ENCODE measurements around the gene SETBP1.

SETBP1 gene

DNA sequence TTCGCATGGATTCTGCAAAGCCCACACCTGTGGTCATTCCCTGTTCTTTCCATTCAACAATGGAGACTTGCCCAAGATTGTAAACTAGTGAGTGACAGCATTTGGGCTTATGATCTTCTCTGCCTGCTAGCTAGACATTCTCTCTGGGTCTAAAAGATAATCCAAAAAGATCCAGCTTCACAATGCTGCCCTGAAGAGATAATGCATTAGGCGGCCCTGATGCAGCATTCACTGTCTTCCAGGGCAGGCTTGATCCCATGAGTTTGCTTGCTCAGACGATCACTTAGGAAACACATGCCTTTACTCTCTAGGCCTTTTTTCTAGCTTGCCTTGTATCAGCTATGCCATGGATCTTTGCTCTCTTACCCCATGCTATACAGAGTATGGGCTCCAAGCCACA, 196.1 kb downstream of the SETBP1 start:
- DNase-seq (ENCODE audit: low spot score) = no peak

DNA sequence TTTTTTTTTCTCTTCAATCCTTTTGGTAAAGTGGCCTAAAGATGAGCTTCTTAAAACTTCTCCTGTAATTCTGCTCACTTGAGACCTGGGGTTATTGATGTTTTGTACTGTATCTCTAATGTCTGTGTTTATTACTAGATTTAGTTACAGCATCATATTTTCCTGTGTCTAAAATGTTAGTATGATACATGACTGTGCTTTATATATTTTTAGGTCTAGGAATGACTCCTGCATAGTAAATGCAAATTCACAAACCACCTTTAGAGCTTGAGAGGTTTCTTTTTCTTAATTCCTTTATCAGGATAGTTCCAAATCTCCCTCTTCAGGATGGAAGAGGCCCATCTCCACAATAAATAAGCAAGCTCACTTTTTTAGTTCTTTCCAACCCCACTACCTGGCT, 197.6 kb downstream of the SETBP1 start:
- no peak for DNase-seq (ENCODE audit: low spot score)

DNA sequence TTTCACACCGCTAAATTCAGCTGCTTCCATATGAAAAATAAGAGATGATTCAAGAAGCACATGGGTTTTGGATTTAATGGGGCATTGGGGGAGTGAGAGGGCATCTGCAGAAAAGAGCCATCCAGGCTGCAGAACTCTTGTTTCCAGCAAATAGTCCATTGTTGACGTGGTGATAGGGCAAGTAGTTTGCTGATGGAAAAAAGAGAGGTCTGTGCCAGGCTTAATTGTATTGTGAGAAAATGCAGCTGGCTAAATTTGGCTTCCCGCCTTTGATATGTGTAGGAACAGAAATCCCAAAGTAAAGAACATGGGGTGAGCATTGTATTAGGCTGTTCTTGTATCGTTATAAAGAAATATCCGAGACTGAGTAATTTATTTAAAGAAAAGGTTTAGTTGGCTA, 199.5 kb downstream of the SETBP1 start:
- DNase-seq (ENCODE audit: low spot score) = no peak

DNA sequence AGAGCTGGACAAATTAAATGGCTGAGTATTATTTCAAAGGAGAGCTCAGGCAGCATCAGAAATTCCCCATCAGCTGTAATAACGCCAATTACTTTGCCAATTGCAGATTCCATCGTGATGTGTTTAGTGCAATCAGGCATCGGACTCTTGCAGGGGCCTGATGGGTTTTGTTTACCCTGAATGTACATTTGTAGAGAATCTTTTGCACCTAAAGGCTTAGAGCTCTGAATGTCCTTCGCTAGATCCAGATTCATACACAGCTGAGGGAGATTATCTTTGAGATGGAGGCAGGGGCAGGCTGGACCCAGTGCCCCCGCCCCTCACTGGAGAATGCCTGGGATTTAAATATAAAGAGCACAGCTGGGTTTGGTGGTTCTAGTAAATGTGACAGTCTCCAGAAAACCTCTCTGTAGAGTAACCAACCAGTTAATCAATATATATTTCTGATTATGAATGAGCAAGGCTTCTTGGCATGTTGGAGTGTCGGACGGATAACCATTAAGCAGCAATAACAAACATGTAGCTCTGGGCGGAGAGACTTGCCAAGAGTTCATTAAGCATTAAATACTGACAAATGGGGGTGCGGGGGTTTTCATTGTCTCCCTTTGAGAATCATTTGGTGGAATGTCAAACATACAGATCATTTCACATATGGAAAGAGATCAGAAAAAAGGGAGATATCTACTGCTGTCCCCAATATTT, 200.9 kb downstream of the SETBP1 start:
- DNase-seq (ENCODE audit: low spot score) = no peak

DNA sequence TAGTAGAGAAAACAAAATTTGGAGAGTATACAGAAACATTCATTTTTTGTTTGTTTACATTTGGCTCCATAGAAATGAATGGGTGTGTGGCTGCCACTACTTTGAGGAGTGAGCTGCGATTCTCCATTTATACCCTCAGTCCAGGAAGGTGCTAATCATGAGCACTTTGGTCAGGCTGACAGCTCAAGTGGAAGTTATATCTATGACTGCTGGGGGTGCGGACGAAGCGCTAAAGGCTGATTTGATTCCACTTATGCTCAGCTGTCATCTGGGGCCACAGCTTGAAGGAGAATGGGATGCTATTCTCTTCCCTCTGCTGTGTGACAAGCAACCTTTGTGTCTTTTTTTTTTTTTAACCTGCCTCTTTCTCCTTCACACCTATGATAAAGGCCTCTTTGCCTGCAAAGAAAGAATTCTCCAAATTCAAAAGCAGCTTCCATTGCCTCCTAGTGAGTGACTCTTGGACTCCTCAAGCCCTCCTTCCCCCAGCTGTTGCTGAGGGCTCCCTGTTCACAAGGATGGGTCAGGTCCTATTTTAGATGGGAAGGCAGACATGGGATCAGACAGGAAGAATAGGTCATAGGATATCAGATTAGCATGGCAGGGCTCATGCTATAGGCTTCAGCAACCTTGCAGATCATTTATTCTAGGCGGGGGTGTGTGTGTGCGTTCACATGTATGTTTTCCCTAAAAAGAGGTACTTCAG, 201.6 kb downstream of the SETBP1 start:
- DNase-seq (ENCODE audit: low spot score) = no peak

DNA sequence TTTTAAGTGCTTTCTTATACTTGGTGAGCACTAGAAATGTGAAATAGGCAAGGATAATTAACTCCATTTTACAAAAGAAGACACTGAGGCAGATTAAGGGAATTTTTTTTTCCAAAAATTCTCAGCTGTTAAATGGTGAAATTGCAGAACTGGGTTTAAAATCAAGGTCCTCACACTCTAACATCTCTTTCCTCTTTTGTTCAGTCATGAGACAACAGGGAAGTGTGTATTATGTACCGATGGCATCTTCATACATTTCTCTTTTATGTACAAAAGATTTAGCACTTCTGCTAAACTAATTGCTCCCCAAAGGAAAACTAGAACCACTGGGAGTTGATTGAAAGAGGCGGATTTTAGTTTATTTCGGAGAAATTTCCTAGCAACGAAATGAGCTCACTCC, 203.0 kb downstream of the SETBP1 start:
- no peak for DNase-seq (ENCODE audit: low spot score)

DNA sequence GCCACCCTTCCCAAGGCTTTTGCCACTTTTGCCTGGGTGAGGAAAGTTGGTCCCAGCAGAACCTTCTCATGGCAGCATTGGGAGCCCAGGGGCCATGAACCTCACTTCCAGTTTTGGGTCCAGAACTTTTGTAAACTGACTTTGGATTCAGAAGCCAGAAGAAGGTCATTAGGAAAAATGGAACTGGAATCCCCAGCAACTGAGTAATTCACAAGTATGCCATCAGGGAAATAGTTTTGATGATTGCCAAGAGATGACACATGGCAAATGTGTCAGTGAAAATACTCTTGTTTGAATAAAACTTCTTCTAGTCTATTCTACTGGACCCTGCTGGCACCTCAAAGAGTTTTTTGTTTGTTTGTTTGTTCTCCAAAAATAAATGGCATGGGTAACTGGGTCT, 203.7 kb downstream of the SETBP1 start:
- no peak for DNase-seq (ENCODE audit: low spot score)

DNA sequence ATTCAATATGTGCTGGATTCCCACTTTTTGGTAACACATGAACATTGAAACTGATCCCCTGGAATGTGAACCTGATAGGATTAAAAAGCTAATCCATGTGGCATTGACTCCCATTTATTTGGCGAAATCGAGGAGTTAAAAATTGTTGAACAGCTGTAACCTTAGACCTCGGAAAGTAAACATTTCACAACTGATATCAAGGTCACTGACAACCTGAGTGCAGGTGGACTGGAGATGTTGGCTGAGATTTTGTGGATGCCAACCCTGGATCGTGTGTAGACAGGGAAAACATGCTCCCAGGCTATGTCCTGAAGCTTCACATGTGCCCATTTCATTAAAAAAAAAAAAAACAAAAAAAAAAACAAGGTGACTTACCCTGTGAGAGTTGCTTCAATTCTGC, 204.8 kb downstream of the SETBP1 start:
- DNase-seq (ENCODE audit: low spot score) = no peak

DNA sequence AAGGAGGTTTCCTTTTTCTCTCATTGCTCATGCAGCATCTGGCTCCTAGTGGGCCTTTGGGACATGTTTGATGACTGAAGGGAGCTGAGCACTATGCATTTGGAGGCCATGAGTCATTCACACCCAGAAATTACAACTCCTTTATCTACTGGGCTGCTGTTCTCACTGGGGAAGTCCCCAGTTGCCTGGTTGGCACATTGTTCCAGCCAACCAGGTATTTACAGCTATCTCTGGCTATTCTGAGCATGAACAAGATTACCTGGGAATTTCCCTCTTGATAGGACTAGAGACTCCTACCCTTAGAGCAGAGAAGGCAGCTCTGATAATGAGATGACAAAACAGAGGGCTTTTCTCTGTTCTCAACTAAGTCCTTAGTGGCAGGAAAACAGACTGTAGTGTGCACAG, 206.5 kb downstream of the SETBP1 start:
- no peak for DNase-seq (ENCODE audit: low spot score)

DNA sequence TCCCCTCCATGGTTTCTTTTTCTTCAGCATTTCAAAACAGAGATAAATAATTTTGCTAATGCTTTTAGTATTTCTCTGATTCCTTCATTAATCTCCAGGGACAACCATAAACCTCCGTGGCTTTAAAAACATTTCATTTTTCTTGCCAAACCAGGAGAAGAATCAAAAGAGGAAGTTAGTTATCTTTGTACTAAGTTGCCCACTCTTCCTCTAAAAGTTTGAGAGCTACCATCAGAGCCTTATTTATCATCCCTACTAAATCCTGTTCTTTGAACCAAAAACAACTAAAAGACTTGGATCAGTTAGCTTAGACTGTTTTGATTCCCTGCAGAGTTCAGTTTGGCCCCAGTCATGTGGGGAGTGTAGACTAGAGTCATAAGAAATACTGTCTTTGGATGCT, 208.4 kb downstream of the SETBP1 start:
- DNase-seq (ENCODE audit: low spot score) = no peak

DNA sequence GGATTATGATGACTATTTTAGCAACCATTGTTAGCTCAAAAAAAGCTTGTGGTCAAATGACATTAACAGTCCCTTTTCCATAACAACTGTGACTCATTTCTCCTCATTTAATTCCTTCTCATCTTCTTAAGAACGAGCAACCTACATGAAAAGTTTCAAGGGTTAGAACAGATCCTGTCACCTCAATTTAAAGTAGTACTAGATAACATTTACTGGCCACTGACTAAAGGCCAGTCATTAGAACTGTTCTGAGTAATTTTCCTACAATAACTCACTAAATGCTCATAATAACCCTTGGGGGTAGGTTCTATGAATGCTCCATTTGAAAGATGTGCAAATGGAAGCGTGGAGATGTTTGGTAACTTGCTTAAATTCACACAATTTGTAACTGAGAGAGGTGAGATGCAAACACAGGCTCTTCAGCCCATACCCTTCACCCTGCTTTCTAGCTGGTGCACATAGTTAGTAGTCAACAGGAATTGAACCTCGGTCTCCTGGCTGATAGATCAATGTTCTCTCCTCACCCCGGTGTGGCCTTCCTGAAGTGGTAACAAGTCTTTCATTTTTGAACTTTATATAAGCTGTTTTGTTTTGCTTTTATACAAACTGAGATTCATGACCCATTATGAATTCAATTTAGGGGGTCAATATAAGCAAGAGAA, 212.5 kb downstream of the SETBP1 start:
- no peak for DNase-seq (ENCODE audit: low spot score)

DNA sequence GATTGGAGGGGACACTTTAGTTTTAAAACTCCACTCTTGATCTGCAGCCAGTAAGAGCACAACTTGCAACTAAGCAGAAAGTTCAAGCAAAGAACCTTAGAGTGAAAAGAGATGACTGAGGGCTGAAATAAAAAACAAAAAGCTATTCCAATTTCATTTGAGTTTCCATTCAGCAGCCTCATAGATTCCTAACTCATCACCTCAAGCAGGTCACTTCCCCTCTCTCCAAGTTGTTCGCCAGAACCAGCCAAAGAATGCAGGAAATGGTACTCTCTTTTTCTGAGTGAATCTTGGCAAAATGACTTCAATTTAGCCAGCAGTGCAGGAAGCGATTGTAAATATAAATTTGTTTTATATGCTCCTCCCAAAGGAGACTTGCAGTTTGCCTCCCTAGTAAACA, 213.3 kb downstream of the SETBP1 start:
- no peak for DNase-seq (ENCODE audit: low spot score)

DNA sequence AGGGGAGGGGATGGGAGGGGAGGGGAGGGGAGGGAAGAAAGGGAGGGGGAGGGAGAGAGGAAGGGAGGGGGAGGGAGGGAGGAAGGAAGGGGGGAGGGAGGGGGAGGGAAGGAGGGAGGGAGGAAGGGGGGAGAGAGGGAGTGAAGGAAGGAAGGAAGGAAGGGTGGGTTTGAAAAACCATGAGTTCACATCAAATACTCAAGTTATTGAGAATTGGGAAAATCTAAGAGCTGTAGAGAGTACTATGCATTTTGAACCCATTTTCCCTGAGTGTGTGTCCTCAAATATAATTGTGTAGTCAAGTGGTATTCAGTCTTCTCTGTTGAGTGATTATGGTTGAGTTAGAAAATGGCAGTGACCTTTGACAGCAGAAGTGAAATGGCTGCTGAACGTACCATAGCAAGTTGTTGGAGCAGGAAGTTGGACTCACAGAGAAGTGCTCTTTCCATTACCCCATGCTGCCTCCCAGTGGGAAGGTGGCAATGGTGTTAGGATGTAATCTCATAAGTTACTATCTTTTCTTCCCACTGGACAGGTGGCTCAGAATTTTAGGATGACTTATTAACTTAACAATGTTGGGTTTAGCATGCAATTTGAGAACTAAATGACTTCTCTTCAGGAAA, 214.6 kb downstream of the SETBP1 start:
- peak; percentile 45 for DNase-seq (ENCODE audit: low spot score)

DNA sequence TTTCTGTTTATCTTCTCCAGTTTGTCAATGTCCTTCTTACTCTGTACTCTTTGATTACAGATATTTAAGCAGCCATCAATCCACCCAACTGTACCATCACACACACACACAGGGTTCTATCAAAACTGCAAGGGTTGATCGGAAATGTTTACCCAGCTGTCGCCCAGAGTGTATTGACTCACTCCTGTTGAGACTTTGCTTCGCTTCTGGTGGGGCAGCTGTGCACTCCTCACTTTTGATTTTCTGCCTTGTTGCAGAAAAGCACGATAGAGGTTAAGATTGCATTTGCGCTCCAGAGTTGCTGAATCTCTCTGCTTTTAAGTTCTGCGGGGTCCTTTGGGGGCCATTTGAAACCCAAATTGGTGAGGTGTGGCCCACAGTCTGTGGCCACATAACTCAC, 216.2 kb downstream of the SETBP1 start:
- no peak for DNase-seq (ENCODE audit: low spot score)

DNA sequence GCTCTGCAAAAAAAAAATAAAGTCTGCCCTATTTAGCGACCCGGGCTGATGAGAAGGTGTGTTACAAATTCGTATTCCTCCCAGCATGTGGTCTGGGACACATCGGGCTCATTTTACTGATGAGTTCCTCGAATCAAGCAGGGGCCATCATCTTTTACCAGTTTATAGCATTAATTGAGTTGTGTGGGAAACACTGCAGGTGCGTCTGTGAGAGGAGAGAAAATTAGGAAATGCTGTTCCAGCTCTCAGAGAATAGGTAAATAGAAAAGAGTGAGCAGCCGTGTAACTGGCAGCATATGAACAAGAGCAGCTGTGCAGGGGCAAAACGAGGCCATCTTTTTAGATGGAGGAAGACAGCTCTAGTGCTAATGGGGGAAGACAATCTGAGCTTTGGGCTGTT, 216.7 kb downstream of the SETBP1 start:
- no peak for DNase-seq (ENCODE audit: low spot score)

DNA sequence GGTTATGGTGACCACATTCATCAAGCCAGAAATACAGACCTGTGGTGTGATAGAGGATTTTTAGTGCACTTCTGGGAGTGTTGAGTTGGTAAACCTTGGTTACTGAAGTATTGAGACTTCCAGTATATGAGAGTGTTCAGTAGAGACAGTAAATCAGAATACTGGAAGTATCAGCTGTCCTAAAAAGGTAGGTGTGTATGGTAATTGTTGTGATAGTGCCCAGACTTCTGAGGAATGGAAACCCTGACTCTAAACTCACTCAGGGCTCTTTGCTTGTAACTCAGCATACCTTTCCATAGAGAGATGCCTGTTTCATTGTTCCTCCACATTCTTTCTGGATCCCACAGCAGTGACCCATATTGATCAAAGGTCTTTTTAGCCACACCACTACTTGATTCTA, 217.1 kb downstream of the SETBP1 start:
- no peak for DNase-seq (ENCODE audit: low spot score)

DNA sequence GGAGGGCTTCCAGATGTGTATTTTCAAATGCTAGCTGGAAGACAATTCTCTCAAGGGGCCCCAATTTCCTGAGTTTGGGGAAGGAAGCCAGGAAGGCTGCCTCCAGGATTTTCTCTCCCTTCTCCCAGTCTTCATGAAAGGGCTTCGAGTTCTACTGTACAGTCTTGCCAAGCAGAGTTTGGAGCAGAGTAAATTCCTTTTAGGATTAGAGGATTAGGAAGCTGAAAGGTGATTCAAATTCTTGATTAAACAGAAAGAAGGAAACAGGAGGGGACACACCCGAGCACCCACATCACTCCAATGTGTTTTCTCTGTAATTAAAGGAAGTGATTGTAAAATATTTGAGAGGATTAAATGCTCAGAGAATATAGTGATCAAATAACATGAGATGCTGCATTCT, 217.8 kb downstream of the SETBP1 start:
- no peak for DNase-seq (ENCODE audit: low spot score)

DNA sequence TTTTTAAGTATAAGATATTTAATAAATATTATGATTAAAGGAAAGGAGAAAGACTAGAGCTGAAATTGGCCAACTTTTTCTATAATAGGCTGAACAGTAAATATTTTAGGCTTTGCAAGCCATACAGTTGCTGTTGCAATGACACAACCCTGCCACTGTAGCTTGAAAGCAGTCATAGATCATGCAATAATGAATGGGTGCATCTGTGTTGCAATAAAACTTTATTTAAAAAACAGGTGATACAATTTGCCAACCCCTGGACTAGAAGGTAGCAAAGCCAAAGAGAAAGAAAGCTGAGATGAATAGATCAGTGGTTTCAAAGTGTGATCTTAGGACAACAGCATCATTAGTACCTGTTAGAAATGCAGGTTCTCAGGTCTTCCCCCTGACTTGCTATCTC, 219.1 kb downstream of the SETBP1 start:
- peak; percentile 35 for DNase-seq (ENCODE audit: low spot score)

DNA sequence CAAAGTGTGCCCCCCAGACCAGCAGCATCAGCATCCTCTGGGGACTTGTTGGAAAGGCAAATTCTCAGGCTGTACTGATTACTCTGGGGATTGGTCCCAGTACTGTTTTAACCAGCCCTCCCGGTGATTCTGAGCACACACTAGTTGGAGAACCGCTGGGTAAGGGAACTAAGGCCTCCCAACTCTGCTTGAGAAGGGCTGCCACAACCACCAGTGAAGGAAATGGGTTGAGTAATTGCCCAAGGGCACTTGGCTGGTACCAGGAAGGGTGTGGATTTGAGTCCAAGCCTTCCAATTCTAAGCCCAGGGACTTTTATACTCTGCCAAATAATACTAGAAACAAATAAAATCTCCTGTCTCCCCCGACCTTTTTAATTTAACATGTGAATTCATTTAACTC, 219.9 kb downstream of the SETBP1 start:
- DNase-seq (ENCODE audit: low spot score) = no peak

DNA sequence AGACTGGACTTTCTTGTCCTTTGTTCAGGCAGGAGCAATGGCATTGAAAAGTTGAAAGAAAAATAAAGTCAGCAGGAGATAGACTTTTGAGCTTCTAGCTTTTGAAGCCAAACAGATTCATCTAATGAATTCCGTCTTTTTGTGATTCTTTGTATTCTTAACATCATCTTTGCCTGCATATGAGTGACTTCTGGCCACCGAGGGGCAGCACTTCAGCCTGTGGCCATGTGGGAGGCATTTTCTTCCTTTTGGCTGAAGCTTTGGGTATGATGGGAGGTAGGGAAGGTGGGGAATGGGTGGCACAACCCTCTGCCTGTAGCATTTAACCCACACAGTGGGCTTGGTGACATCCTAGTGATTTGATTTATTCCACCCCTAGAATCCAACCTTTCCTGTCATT, 220.6 kb downstream of the SETBP1 start:
- DNase-seq (ENCODE audit: low spot score) = no peak

DNA sequence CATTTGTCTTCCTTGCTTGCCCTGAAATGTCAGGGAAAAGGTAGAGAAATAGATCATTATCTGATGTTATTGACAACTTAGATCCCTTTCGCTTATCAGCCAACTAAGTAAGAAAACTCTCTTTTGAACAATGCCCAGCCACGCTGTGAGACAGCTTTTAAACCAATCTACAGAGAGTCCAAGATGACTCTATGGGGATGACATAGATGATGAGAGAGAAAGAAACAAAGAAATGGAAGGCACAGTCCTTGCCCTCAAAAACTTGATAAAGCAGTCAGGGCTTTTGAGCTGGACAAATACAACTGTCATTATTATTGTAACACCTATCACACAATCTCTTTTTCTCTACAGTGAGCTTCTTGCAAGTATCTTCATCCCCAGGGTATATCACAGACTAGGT, 222.6 kb downstream of the SETBP1 start:
- no peak for DNase-seq (ENCODE audit: low spot score)

DNA sequence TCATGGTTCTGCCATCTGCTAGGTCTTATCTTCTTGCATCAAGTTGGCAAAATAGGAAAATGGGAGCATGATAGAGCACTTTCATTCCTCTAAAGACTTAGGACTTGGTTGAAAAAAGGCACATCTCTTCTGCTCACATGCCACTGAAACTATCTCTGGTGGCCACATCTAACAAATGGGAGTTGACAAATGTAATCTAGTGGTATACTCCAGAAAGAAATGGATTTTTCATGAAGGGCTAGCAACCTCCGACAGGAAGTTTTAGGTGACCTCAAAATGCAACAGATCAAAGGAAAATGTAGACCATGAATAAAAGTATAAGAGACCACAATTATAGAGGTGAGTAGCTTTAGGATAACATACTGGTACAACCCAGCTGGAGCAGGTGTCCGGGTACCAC, 224.1 kb downstream of the SETBP1 start:
- DNase-seq (ENCODE audit: low spot score) = no peak

DNA sequence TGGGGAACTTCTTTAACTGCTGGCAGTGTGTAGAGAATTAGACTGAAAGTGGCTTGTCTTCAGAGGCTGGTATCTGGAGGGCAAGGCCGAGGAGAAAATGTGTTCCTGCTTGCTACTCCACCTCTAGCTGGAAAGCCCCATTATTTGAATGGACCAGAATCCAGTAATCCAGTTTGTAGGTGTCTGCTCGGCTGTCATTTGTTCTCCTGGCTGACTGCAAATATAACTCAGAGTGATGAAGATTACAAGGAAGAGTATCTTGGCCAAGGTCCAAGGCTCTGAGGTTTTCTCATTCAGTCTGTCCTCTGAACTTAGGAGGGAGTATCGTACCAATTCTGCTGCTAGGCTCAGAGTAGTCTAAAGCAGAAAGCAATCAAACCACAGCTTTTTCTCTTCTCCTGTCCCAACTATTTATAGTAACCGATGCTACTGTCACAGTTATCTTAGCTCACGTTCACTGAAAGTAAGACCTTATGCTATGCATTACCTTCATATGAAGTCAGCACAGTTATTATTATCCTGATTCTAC, 228.6 kb downstream of the SETBP1 start:
- no peak for DNase-seq (ENCODE audit: low spot score)
